ENCODE measurements around the gene LPCAT3.
"Not testable (repeated sequence)": the region's sequence is repeated elsewhere in the genome, so short reads cannot be mapped to it uniquely, and the experiment has no call there.

Gene LPCAT3

GRCh38 chr12:7018350-7019042, at the start of gene LPCAT3:
Gene LPCAT3 (minus strand): TSS chr12:7018476. CDS start chr12:7018424, 52 bp downstream.
- DNase-seq = peak; percentile 96

- DNase-seq = no peak
These were observed 48.8 kb upstream of the LPCAT3 start for GRCh38 chr12:7067096-7067495.

- DNase-seq = no peak
These were observed 48.3 kb upstream of the LPCAT3 start for GRCh38 chr12:7066596-7066995.

GRCh38 chr12:7065073-7065623, 46.9 kb upstream of the LPCAT3 start:
- no peak for DNase-seq

GRCh38 chr12:7064516-7064915, 46.2 kb upstream of the LPCAT3 start:
- DNase-seq = no peak

GRCh38 chr12:7061596-7061995, 43.3 kb upstream of the LPCAT3 start:
- DNase-seq = no peak

GRCh38 chr12:7061138-7061537, 42.9 kb upstream of the LPCAT3 start:
- no peak for DNase-seq

GRCh38 chr12:7060353-7060954, 42.2 kb upstream of the LPCAT3 start, which contains the start of gene C1S:
Gene C1S (plus strand): TSS chr12:7060718. CDS start chr12:7061913, 1,195 bp downstream.
- no peak for DNase-seq

GRCh38 chr12:7059780-7060179, 41.5 kb upstream of the LPCAT3 start:
- no peak for DNase-seq

GRCh38 chr12:7058850-7059395, 40.6 kb upstream of the LPCAT3 start:
- DNase-seq = no peak

GRCh38 chr12:7058163-7058845, 40.0 kb upstream of the LPCAT3 start:
- DNase-seq = peak; percentile 46

GRCh38 chr12:7055736-7056135, 37.5 kb upstream of the LPCAT3 start:
- DNase-seq = not testable (repeated sequence)

GRCh38 chr12:7054925-7055324, 36.6 kb upstream of the LPCAT3 start:
- no peak for DNase-seq

- DNase-seq = not testable (repeated sequence)
These were observed 31.7 kb upstream of the LPCAT3 start for GRCh38 chr12:7049973-7050372.

- not testable (repeated sequence) for DNase-seq
These were observed 31.2 kb upstream of the LPCAT3 start for GRCh38 chr12:7049445-7049951.

- DNase-seq = no peak
These were observed 29.0 kb upstream of the LPCAT3 start for GRCh38 chr12:7047306-7047705.

- peak; percentile 48 for DNase-seq
These were observed 28.3 kb upstream of the LPCAT3 start for GRCh38 chr12:7046383-7047105.

- DNase-seq = no peak
These were observed 27.6 kb upstream of the LPCAT3 start for GRCh38 chr12:7045913-7046312.

- DNase-seq = peak; percentile 82
These were observed 24.6 kb upstream of the LPCAT3 start for GRCh38 chr12:7042842-7043241.

GRCh38 chr12:7039403-7039802, 21.1 kb upstream of the LPCAT3 start:
- no peak for DNase-seq

GRCh38 chr12:7038591-7038990, 20.3 kb upstream of the LPCAT3 start:
- DNase-seq = no peak

- DNase-seq = not testable (repeated sequence)
These were observed 19.1 kb upstream of the LPCAT3 start for GRCh38 chr12:7037411-7037810.

Measured in hematopoietic multipotent progenitor cell treated with erythropoietin and hydrocortisone succinate and interleukin-3 and kit ligand, for 8 days (in vitro differentiated cells).